Loucy (cell line): ENCODE data around the gene AAMP.

Source experiments
- H2AFZ ChIP-seq: fragments of 200-600 bp; sonication (generic); 2 replicates; pipeline ENCODE4 v1.6.0; 2016; ENCODE audit warnings: antibody characterized with exemption, mild to moderate bottlenecking, low read length, moderate library complexity
- H3F3A ChIP-seq: fragments of 200-600 bp; 2 replicates; pipeline ENCODE4 v1.6.0; 2016; ENCODE audit warnings: antibody characterized with exemption, low read depth, mild to moderate bottlenecking
- H3K27me3 ChIP-seq: fragments of 200-600 bp; sonication (generic); 2 replicates; pipeline ENCODE4 v1.6.1; 2014; ENCODE audit warnings: low read length, mild to moderate bottlenecking; ENCODE audit not compliant: insufficient read depth, poor library complexity, severe bottlenecking
- H3K36me3 ChIP-seq: fragments of 200-600 bp; sonication (generic); 2 replicates; pipeline ENCODE4 v1.6.1; 2016; ENCODE audit warnings: low read length; ENCODE audit not compliant: insufficient read depth
- H3K4me1 ChIP-seq: fragments of 200-600 bp; sonication (generic); 2 replicates; pipeline ENCODE4 v1.5.1; 2014; ENCODE audit warnings: low read length, mild to moderate bottlenecking; ENCODE audit not compliant: insufficient read depth, poor library complexity, severe bottlenecking
- H3K4me2 ChIP-seq: fragments of 200-600 bp; sonication (generic); 2 replicates; pipeline ENCODE4 v1.6.0; 2014; ENCODE audit warnings: antibody characterized with exemption, low read length, low read depth, mild to moderate bottlenecking; ENCODE audit not compliant: poor library complexity, severe bottlenecking
- H3K4me3 ChIP-seq: fragments of 200-600 bp; sonication (generic); 2 replicates; pipeline ENCODE4 v1.5.1; 2014; ENCODE audit warnings: low read length, mild to moderate bottlenecking, mixed read lengths; ENCODE audit not compliant: poor library complexity, severe bottlenecking
- H3K79me2 ChIP-seq: fragments of 200-600 bp; sonication (generic); 2 replicates; pipeline ENCODE4 v1.6.1; 2014; ENCODE audit warnings: low read length; ENCODE audit not compliant: insufficient read depth
- H3K9ac ChIP-seq: fragments of 200-600 bp; sonication (generic); 2 replicates; pipeline ENCODE4 v1.6.0; 2014; ENCODE audit warnings: mild to moderate bottlenecking, low read depth, low read length, moderate library complexity; ENCODE audit not compliant: poor library complexity, severe bottlenecking
- H3K9me2 ChIP-seq: fragments of 200-600 bp; sonication (generic); replicated peaks from 2 replicates; pipeline ENCODE4 v1.6.1; 2016; ENCODE audit warnings: low read depth, low read length, mixed read lengths
- H3K9me3 ChIP-seq: fragments of 200-600 bp; sonication (generic); 2 replicates; pipeline ENCODE4 v1.6.1; 2014; ENCODE audit warnings: mild to moderate bottlenecking, antibody characterized with exemption, low read length, low read depth; ENCODE audit not compliant: insufficient read depth
- H4K20me1 ChIP-seq: fragments of 200-600 bp; sonication (generic); 2 replicates; pipeline ENCODE4 v1.6.0; 2014; ENCODE audit warnings: antibody characterized with exemption, low read length, mild to moderate bottlenecking; ENCODE audit not compliant: insufficient read depth, poor library complexity, severe bottlenecking
- CTCF ChIP-seq: fragments of 200-600 bp; sonication (generic); conservative IDR thresholded peaks from 2 replicates; pipeline ENCODE4 v1.5.1; 2014; ENCODE audit warnings: mild to moderate bottlenecking, antibody characterized with exemption, low read length
- EZH2phosphoT487 ChIP-seq: fragments of 200-600 bp; IDR thresholded peaks from 2 replicates; pipeline ENCODE4 v1.6.1; 2018; ENCODE audit warnings: antibody characterized with exemption, mild to moderate bottlenecking, moderate library complexity, borderline replicate concordance

AAMP gene

GRCh38 chr2:218262631-218263586 is 7.0 kb downstream of the AAMP start:
- no peaks in the 10 kb centered on the region for H3K9me3 ChIP-seq
- peaks cover 7% of the 10 kb centered on the region for H4K20me1 ChIP-seq
- H3K36me3 ChIP-seq, result peaks cover 15% of the 10 kb centered on the region; the same call in 1 of the 2 replicates
- H3F3A ChIP-seq, result no peaks in the 10 kb centered on the region
- H3K9ac ChIP-seq, result no peak overlapping the region
- peaks cover 5% of the 10 kb centered on the region for H3K4me1 ChIP-seq
- H2AFZ ChIP-seq, result no peak overlapping the region
- no peaks in the 10 kb centered on the region for H3K9me2 ChIP-seq
- no peaks in the 10 kb centered on the region for H3K27me3 ChIP-seq
- H3K4me2 ChIP-seq, result no peak overlapping the region
- no peak for TF ChIP-seq EZH2phosphoT487
- no peak for TF ChIP-seq CTCF
- peaks cover 12% of the 10 kb centered on the region; the same call in 1 of the 2 replicates for H3K79me2 ChIP-seq
- H3K4me3 ChIP-seq, result no peak overlapping the region

DNA sequence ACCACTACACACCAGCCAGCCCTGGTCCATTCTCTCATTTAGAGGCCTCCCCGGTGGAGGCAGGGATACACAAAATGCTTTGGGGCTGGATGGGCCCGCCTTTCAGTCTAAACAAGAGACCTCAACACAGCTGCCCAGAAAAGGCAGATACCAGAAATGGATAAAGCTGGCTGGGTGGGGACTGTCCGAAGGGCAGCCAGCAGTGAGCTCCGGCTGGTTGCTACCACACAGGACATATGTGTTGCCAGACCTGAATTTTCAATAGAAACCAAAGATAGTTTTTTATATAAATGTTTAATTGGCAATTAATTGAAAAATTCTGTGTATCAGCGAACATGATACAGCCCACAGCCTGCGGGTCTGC is 7.7 kb downstream of the AAMP start:
- TF ChIP-seq CTCF, result no peak
- no peak for TF ChIP-seq EZH2phosphoT487
- Histone ChIP-seq H3K9me3 (no peaks in the 10 kb centered on the region), H3K4me3 (no peak overlapping the region), H2AFZ (no peak overlapping the region), H3K4me1 (no peaks in the 10 kb centered on the region), H3K79me2 (peaks cover 6% of the 10 kb centered on the region; the same call in 1 of the 2 replicates), H4K20me1 (peaks cover 7% of the 10 kb centered on the region), H3K4me2 (no peak overlapping the region), H3F3A (0 out of 2 replicates have a peak, but pooled peaks cover 3% of the 10 kb centered on the region), H3K9me2 (no peaks in the 10 kb centered on the region), H3K36me3 (peaks cover 15% of the 10 kb centered on the region; the same call in 1 of the 2 replicates), H3K9ac (no peak overlapping the region), H3K27me3 (no peaks in the 10 kb centered on the region)

- no peak overlapping the region for H3K4me3 ChIP-seq
- H2AFZ ChIP-seq, result no peak overlapping the region
- H4K20me1 ChIP-seq, result peaks cover 6% of the 10 kb centered on the region
- TF ChIP-seq EZH2phosphoT487 (no peak), CTCF (no peak)
- H3K36me3 ChIP-seq, result peaks cover 19% of the 10 kb centered on the region; the same call in 1 of the 2 replicates
- no peaks in the 10 kb centered on the region for H3K9me3 ChIP-seq
- H3K9ac ChIP-seq, result no peak overlapping the region
- H3K27me3 ChIP-seq, result no peaks in the 10 kb centered on the region
- no peak overlapping the region for H3K4me2 ChIP-seq
- H3K4me1 ChIP-seq, result no peaks in the 10 kb centered on the region
- H3F3A ChIP-seq, result 0 out of 2 replicates have a peak, but pooled peaks cover 3% of the 10 kb centered on the region
- H3K9me2 ChIP-seq, result no peaks in the 10 kb centered on the region
- H3K79me2 ChIP-seq, result peaks cover under 1% of the 10 kb centered on the region; the same call in 1 of the 2 replicates
Observed at GRCh38 chr2:218261423-218262236, 8.3 kb downstream of the AAMP start.
